Astrocyte of the cerebellum (primary cell): Measurements from ENCODE around the gene ANO5.

Experiments
- DNase-seq: peaks from one replicate; pipeline ENCODE4 v3.0.0-alpha.2; 2011; ENCODE audit warnings: low read depth
- H3K4me3 ChIP-seq: 2 replicates; pipeline ENCODE4 v1.5.1; 2011; ENCODE audit warnings: mild to moderate bottlenecking, low read depth, low read length, moderate library complexity
- CTCF ChIP-seq: IDR thresholded peaks from 2 replicates; pipeline ENCODE4 v1.5.1; 2012; ENCODE audit warnings: low read length, low read depth, moderate library complexity, mild to moderate bottlenecking; ENCODE audit errors: missing control alignments
- in situ Hi-C: cut with HindIII; loops from 2 replicates; pipeline ENCODE4 v1.10.0; 2017; ENCODE audit warnings: low sequenced_read_pairs

The ANO5 gene

DNA sequence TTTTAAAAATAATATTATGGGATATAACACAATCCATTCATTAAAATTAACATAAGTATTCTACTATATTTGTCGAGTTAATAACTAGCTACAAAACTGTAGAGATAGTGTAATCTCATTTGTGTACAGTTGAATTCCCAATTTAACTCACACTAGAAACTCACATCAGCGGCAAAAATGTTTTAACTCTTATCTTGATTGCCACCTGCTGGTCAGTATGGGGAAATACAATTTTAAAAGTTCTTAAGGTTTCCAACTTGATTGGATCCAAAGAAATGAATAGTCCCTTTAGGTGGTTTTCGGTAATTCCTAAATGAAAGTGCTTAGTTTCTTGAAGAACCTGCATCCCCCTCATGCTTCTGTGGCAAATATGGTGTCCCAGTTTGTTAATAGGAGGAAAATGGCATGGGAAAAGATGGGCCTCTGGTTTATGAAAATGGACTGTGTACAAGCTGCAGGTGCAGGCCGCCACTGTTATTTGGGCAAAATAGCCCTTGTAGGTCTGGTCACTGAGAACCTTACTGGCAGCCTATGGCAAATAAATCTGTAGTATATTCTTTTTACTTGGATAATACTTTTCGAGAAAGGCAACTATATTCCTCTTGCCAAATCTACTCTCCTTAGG is 111.6 kb downstream of the ANO5 start:
- H3K4me3 ChIP-seq: no peak overlapping the region
- in situ Hi-C loops: no loop called here
- TF ChIP-seq CTCF: peak; percentile 43
- peak; percentile 4 for DNase-seq

GRCh38 chr11:22317656-22318055 is 124.8 kb downstream of the ANO5 start:
- DNase-seq: no peak
- in situ Hi-C loops: no loop called here
- no peak for TF ChIP-seq CTCF
- no peak overlapping the region for H3K4me3 ChIP-seq

GRCh38 chr11:22331771-22332170 is 138.9 kb downstream of the ANO5 start:
- DNase-seq: no peak
- TF ChIP-seq CTCF: no peak
- H3K4me3 ChIP-seq: no peak overlapping the region
- in situ Hi-C loops: no loop called here
